IMR-90 (cell line): ENCODE measurements around the gene WNT11. TPM values are rescaled to one million over a fixed set of nuclear protein-coding genes. Genes with fewer than 3 reads are reported as not detected.

Experiments
- ATAC-seq: fragments of 200-7000 bp; cut with Tn5 transposase; 2 replicates; pipeline ENCODE4 v1.9.1; 2020; ENCODE audit warnings: low read depth, mild to moderate bottlenecking, moderate library complexity
- BruUV-seq: library from RNA; stranded (reverse); fragments of 400-500 nt; replicated peaks from 2 replicates; lab custom pipeline; 2021; lab: Mats Ljungman, UMichigan
- CTCF ChIA-PET: fragments of 300-600 bp; formaldehyde crosslinking; extraction: SDS; loops from one replicate; lab custom pipeline; 2021; ENCODE audit warnings: antibody characterized with exemption; lab: Yijun Ruan, JAX
- POLR2A ChIA-PET: fragments of 300-600 bp; sonication (Branson Sonifier 250); formaldehyde crosslinking; loops from one replicate; lab custom pipeline; 2022; ENCODE audit warnings: antibody characterized with exemption; ENCODE audit not compliant: unreplicated experiment; lab: Charles Lee
- DNase-seq: peaks from one replicate; pipeline ENCODE4 v3.0.0; 2013
- H2AFZ ChIP-seq: replicated peaks from 2 replicates; pipeline ENCODE3; 2013; ENCODE audit warnings: low read length, mild to moderate bottlenecking; ENCODE audit not compliant: poor library complexity
- H2AK5ac ChIP-seq: 2 replicates; pipeline ENCODE4 v1.6.1; 2013; ENCODE audit warnings: low read depth, low read length, inconsistent platforms
- H2AK9ac ChIP-seq: replicated peaks from 2 replicates; pipeline ENCODE3; 2013; ENCODE audit warnings: mild to moderate bottlenecking, low read depth, low read length, moderate library complexity; ENCODE audit not compliant: poor library complexity
- H2BK120ac ChIP-seq: 2 replicates; pipeline ENCODE4 v1.6.1; 2013; ENCODE audit warnings: low read depth, low read length, inconsistent platforms
- H2BK15ac ChIP-seq: 3 replicates; pipeline ENCODE4 v1.6.1; 2013; ENCODE audit warnings: low read depth, low read length, inconsistent platforms
- H2BK20ac ChIP-seq: 2 replicates; pipeline ENCODE4 v1.6.1; 2013; ENCODE audit warnings: low read depth, mild to moderate bottlenecking, inconsistent platforms, low read length, moderate library complexity
- H2BK5ac ChIP-seq: 2 replicates; pipeline ENCODE4 v1.6.1; 2013; ENCODE audit warnings: mild to moderate bottlenecking, low read depth, low read length, inconsistent platforms; ENCODE audit not compliant: poor library complexity, severe bottlenecking
- H3K14ac ChIP-seq: replicated peaks from 2 replicates; pipeline ENCODE4 v1.6.1; 2013; ENCODE audit warnings: low read depth, low read length, inconsistent platforms
- H3K18ac ChIP-seq: 2 replicates; pipeline ENCODE4 v1.6.1; 2013; ENCODE audit warnings: low read depth, low read length, control low read depth
- H3K23ac ChIP-seq: 2 replicates; pipeline ENCODE4 v1.6.1; 2013; ENCODE audit warnings: low read depth, low read length, inconsistent platforms
- H3K27ac ChIP-seq: 2 replicates; pipeline ENCODE4 v1.5.1; 2013; ENCODE audit warnings: mild to moderate bottlenecking, control low read depth, low read length; ENCODE audit not compliant: insufficient read depth
- H3K27me3 ChIP-seq: 2 replicates; pipeline ENCODE4 v1.6.1; 2013; ENCODE audit warnings: low read length; ENCODE audit not compliant: control insufficient read depth, insufficient read depth
- H3K36me3 ChIP-seq: 2 replicates; pipeline ENCODE4 v1.6.1; 2013; ENCODE audit warnings: low read length, mixed read lengths; ENCODE audit not compliant: control insufficient read depth, insufficient read depth
- H3K4ac ChIP-seq: 2 replicates; pipeline ENCODE4 v1.6.1; 2013; ENCODE audit warnings: low read depth, low read length, inconsistent platforms
- H3K4me1 ChIP-seq: 2 replicates; pipeline ENCODE4 v1.6.1; 2013; ENCODE audit warnings: low read length, mixed read lengths; ENCODE audit not compliant: control insufficient read depth, insufficient read depth
- H3K4me2 ChIP-seq: 2 replicates; pipeline ENCODE4 v1.6.1; 2013; ENCODE audit warnings: low read depth, mild to moderate bottlenecking, control low read depth, low read length, moderate library complexity
- H3K4me3 ChIP-seq: 2 replicates; pipeline ENCODE4 v1.5.1; 2013; ENCODE audit warnings: low read depth, mild to moderate bottlenecking, control low read depth, low read length, moderate library complexity; ENCODE audit not compliant: insufficient read depth
- H3K56ac ChIP-seq: 2 replicates; pipeline ENCODE4 v1.6.1; 2013; ENCODE audit warnings: low read length, inconsistent platforms; ENCODE audit not compliant: insufficient read depth; ENCODE audit errors: extremely low read depth
- H3K79me1 ChIP-seq, 2 experiments: 2 replicates each; pipeline ENCODE4 v1.6.1; 2013; ENCODE audit warnings: low read length in 2 of 2, inconsistent platforms in 1 of 2, low read depth in 1 of 2
- H3K9ac ChIP-seq: 2 replicates; pipeline ENCODE4 v1.6.1; 2013; ENCODE audit warnings: low read depth, low read length, control low read depth
- H3K9me1 ChIP-seq: 2 replicates; pipeline ENCODE4 v1.6.1; 2013; ENCODE audit warnings: low read length, inconsistent platforms; ENCODE audit not compliant: insufficient read depth
- H3K9me3 ChIP-seq: 2 replicates; pipeline ENCODE4 v1.6.1; 2013; ENCODE audit warnings: low read length; ENCODE audit not compliant: control insufficient read depth, insufficient read depth
- H4K20me1 ChIP-seq: 2 replicates; pipeline ENCODE4 v1.6.1; 2013; ENCODE audit warnings: low read length, inconsistent platforms; ENCODE audit not compliant: insufficient read depth
- H4K5ac ChIP-seq: 2 replicates; pipeline ENCODE4 v1.6.1; 2013; ENCODE audit warnings: mild to moderate bottlenecking, low read depth, low read length, control low read depth
- H4K8ac ChIP-seq, 2 experiments: 2 replicates each; pipeline ENCODE4 v1.6.1; 2013; ENCODE audit warnings: low read depth in 2 of 2, low read length in 2 of 2, control low read depth in 1 of 2, inconsistent platforms in 1 of 2
- H4K91ac ChIP-seq: 2 replicates; pipeline ENCODE4 v1.6.1; 2013; ENCODE audit warnings: low read depth, low read length, inconsistent platforms; ENCODE audit not compliant: insufficient read depth
- RCOR1 ChIP-seq: IDR thresholded peaks from 2 replicates; pipeline ENCODE4 v1.6.1; 2012; ENCODE audit warnings: mild to moderate bottlenecking, low read length, improper control_type of control experiment; ENCODE audit not compliant: insufficient replicate concordance
- WGBS, 2 experiments: methylation state at CpG; one replicate each; pipeline versions ENCODE4 v1.1.5 to v1.1.7; 2013; ENCODE audit warnings: missing lambda C conversion rate in 2 of 2; ENCODE audit not compliant: insufficient read length in 1 of 2; ENCODE audit errors: extremely low coverage in 2 of 2; 5-methylcytosine and 5-hydroxymethylcytosine counted together
- dilution Hi-C: fragments of 300-500 bp; cut with HindIII; formaldehyde crosslinking; loops from one replicate; pipeline ENCODE4 v1.14.3; 2018; ENCODE audit warnings: low sequenced_read_pairs; ENCODE audit not compliant: unreplicated experiment
- in situ Hi-C: fragments of 300-500 bp; cut with MboI; formaldehyde crosslinking; loops from 3 replicates; pipeline ENCODE4 v1.14.3; 2019; ENCODE audit warnings: low sequenced_read_pairs, inconsistent platforms, mixed read lengths
- intact Hi-C: fragments of 100-400 bp; cut with micrococcal nuclease; formaldehyde crosslinking; loops from 2 replicates; pipeline ENCODE4 v1.10.0; 2022
- polyA plus RNA-seq, 3 experiments: library from polyadenylated mRNA; depleted of rRNA; stranded (reverse); fragments of >200 nt; gene quantifications; 2 replicates each; pipeline ENCODE4 v1.2.3, GENCODE V29; 2012; ENCODE audit warnings: low replicate concordance in 1 of 3
- total RNA-seq: library from RNA; depleted of rRNA; stranded (reverse); fragments of >200 nt; gene quantifications from 2 replicates; pipeline ENCODE4 v1.2.3, GENCODE V29; 2012
- TF ChIP-seq, protein P1 (sequence below): conservative IDR thresholded peaks from 2 replicates; pipeline ENCODE4 v1.5.1; 2012; ENCODE audit warnings: mild to moderate bottlenecking, low read depth, low read length, improper control_type of control experiment

Gene WNT11
- total and polyA plus RNA-seq, 2 of the 4 experiments (the other 2 are of a cell fraction), result 0.10 TPM; not detected in 1

DNA sequence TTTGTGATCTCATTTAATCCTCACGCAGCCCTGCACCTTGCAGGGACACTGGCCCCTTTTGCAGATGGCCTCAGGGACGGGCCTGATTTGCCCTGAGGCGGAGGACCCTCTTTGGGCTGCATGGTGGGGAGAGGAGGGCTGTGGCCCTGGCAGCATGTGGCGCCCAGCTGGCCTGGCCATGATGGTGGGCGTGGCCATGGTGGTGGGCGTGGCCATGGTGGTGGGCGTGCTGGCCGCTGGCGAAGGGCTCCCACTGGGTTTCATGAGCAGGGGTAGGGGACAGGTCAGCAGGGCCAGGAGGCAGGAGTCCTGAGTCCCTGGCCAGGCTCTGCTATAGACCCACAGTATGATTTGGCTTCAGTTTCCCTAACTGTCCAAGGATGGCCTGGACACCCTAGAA, 13.1 kb downstream of the WNT11 start:
- H2AFZ ChIP-seq, result no peak overlapping the region
- H3K4ac ChIP-seq, result no peak overlapping the region
- no peak for ATAC-seq
- 78% methylated on average over 4 of the region's 9 CpGs; no CpG with 5 or more reads in 1 of the 2 experiments for WGBS, 2 experiments
- TF ChIP-seq, protein P1, sequence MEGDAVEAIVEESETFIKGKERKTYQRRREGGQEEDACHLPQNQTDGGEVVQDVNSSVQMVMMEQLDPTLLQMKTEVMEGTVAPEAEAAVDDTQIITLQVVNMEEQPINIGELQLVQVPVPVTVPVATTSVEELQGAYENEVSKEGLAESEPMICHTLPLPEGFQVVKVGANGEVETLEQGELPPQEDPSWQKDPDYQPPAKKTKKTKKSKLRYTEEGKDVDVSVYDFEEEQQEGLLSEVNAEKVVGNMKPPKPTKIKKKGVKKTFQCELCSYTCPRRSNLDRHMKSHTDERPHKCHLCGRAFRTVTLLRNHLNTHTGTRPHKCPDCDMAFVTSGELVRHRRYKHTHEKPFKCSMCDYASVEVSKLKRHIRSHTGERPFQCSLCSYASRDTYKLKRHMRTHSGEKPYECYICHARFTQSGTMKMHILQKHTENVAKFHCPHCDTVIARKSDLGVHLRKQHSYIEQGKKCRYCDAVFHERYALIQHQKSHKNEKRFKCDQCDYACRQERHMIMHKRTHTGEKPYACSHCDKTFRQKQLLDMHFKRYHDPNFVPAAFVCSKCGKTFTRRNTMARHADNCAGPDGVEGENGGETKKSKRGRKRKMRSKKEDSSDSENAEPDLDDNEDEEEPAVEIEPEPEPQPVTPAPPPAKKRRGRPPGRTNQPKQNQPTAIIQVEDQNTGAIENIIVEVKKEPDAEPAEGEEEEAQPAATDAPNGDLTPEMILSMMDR, result no peak
- TF ChIP-seq RCOR1, result no peak
- POLR2A ChIA-PET, result no interaction called here
- no peak overlapping the region for H2BK120ac ChIP-seq
- H2BK15ac ChIP-seq, result no peak overlapping the region
- H3K23ac ChIP-seq, result no peak overlapping the region
- H3K36me3 ChIP-seq, result no peaks in the 10 kb centered on the region
- CTCF ChIA-PET, result no interaction called here
- BruUV-seq, result no TSS peak
- H2BK20ac ChIP-seq, result no peak overlapping the region
- H3K14ac ChIP-seq, result no peak overlapping the region
- intact Hi-C loops (no loop called here), dilution Hi-C loops (no loop called here), in situ Hi-C loops (no loop called here)
- no peak overlapping the region for H2BK5ac ChIP-seq
- H3K9me3 ChIP-seq, result no peaks in the 10 kb centered on the region
- no peaks in the 10 kb centered on the region for H3K9me1 ChIP-seq
- no peak for DNase-seq
- H4K91ac ChIP-seq, result no peak overlapping the region
- H2AK5ac ChIP-seq, result no peak overlapping the region
- H3K4me1 ChIP-seq, result peaks cover 9% of the 10 kb centered on the region
- no peak overlapping the region for H3K18ac ChIP-seq
- H3K27me3 ChIP-seq, result peaks cover 57% of the 10 kb centered on the region
- H3K9ac ChIP-seq, result no peak overlapping the region
- H4K8ac ChIP-seq, result no peak overlapping the region
- no peaks in the 10 kb centered on the region for H3K79me1 ChIP-seq
- no peak overlapping the region for H3K27ac ChIP-seq
- H3K4me3 ChIP-seq, result no peak overlapping the region
- H2AK9ac ChIP-seq, result no peak overlapping the region
- no peak overlapping the region for H3K4me2 ChIP-seq
- H3K56ac ChIP-seq, result no peak overlapping the region
- no peak overlapping the region for H4K5ac ChIP-seq
- H4K20me1 ChIP-seq, result no peaks in the 10 kb centered on the region
